HepG2 (cell line): ENCODE results near the gene SLC44A5.

Source experiments
- MYPOP ChIP-seq: sonication (generic); formaldehyde crosslinking; IDR thresholded peaks from 2 replicates; pipeline ENCODE4 v1.8.1; 2023; ENCODE audit warnings: mild to moderate bottlenecking, moderate library complexity, missing genetic modification reagents
- POLR2A ChIP-seq, 2 experiments: IDR thresholded peaks; 2 replicates each; pipeline ENCODE4 v1.6.1; 2011; ENCODE audit warnings: low read depth in 2 of 2, low read length in 2 of 2, mild to moderate bottlenecking in 1 of 2, moderate library complexity in 1 of 2; ENCODE audit not compliant: insufficient read depth in 1 of 2
- RFX5 ChIP-seq: IDR thresholded peaks from 2 replicates; pipeline ENCODE4 v1.6.1; 2011; ENCODE audit warnings: low read depth, low read length, improper control_type of control experiment
- TRIM24 ChIP-seq: sonication (generic); formaldehyde crosslinking; IDR thresholded peaks from 2 replicates; pipeline ENCODE4 v1.8.0; 2022; ENCODE audit warnings: mild to moderate bottlenecking, missing genetic modification reagents
- ZFP36 ChIP-seq: fragments of 150-350 bp; IDR thresholded peaks from 2 replicates; pipeline ENCODE4 v1.6.1; 2018; ENCODE audit warnings: borderline replicate concordance, low read length, low read depth; ENCODE audit not compliant: partially characterized antibody
- TF ChIP-seq, protein P1 (sequence below): sonication (generic); formaldehyde crosslinking; IDR thresholded peaks from 2 replicates; pipeline ENCODE4 v1.8.1; 2022; ENCODE audit warnings: mild to moderate bottlenecking, missing genetic modification reagents
- TF ChIP-seq, protein P2 (sequence below): sonication (generic); formaldehyde crosslinking; IDR thresholded peaks from 2 replicates; pipeline ENCODE4 v1.5.0; 2020; ENCODE audit warnings: mild to moderate bottlenecking, missing genetic modification reagents, moderate library complexity

DNA sequence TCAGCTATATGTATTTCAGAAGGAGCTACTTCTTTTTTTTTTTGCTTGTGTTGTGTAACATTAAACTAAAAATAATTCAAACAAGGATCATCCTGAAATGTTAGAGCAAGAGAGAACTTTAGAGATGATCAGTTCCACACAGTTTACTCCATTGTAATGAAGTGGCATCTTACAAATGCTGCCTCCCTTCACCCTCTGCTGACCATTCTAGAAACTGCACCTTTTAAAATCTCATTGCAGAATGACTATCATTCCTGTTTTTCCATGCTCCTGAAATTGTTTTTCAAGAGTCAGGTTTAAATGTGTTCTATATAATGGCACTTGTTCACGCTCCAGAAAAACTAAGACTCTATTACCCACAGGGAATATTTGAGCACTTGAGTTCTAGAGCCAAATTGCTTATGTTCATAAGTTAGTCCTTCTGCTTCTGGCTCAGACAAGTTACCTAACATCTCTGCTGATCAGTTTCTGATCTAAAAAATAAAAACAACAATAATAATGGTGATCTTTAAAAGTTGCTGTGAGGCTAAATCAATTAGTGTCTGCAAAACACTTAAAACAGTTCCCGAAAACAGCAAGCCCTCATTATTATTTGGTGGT is 21.5 kb upstream of the SLC44A5 start:
- TF ChIP-seq TRIM24 (CRISPR knock-in tag) (no peak), ZFP36 (no peak), RFX5 (no peak), MYPOP (CRISPR knock-in tag) (no peak), POLR2A (IDR thresholded peaks at IDR 0.05; ENCODE audit: insufficient read depth in 1 of 2, low read depth in 2 of 2, low read length in 2 of 2) (no peak)
- TF ChIP-seq, protein P1, sequence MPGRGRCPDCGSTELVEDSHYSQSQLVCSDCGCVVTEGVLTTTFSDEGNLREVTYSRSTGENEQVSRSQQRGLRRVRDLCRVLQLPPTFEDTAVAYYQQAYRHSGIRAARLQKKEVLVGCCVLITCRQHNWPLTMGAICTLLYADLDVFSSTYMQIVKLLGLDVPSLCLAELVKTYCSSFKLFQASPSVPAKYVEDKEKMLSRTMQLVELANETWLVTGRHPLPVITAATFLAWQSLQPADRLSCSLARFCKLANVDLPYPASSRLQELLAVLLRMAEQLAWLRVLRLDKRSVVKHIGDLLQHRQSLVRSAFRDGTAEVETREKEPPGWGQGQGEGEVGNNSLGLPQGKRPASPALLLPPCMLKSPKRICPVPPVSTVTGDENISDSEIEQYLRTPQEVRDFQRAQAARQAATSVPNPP (CRISPR knock-in tag): no peak
- TF ChIP-seq, protein P2, sequence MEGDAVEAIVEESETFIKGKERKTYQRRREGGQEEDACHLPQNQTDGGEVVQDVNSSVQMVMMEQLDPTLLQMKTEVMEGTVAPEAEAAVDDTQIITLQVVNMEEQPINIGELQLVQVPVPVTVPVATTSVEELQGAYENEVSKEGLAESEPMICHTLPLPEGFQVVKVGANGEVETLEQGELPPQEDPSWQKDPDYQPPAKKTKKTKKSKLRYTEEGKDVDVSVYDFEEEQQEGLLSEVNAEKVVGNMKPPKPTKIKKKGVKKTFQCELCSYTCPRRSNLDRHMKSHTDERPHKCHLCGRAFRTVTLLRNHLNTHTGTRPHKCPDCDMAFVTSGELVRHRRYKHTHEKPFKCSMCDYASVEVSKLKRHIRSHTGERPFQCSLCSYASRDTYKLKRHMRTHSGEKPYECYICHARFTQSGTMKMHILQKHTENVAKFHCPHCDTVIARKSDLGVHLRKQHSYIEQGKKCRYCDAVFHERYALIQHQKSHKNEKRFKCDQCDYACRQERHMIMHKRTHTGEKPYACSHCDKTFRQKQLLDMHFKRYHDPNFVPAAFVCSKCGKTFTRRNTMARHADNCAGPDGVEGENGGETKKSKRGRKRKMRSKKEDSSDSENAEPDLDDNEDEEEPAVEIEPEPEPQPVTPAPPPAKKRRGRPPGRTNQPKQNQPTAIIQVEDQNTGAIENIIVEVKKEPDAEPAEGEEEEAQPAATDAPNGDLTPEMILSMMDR (CRISPR knock-in tag): peak; percentile 72
